ENCODE data around the gene PHACTR4.
"Not testable (repeated sequence)": the region's sequence is repeated elsewhere in the genome, so short reads cannot be mapped to it uniquely, and the experiment has no call there.

The PHACTR4 gene

DNA sequence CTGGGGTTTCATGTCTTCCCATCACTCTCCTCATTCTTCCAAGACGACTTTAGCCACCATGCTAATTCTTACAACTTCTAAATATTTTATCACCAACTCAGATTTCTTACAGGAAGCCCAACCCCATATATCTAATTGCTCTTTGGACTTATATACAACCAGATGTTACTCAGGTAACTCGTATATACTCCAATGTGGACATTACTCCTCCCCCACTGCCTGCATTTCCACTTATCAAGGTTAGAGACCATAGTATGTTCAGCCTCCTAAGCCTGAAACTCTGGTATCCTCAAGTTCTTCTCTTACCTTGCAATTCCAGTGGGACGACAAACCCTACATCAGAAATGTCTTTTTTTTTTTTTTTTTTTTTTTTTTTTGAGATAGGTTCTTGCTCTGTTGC lies 133.6 kb downstream of the PHACTR4 start:
- no peak for DNase-seq (ENCODE audit: low spot score)

DNA sequence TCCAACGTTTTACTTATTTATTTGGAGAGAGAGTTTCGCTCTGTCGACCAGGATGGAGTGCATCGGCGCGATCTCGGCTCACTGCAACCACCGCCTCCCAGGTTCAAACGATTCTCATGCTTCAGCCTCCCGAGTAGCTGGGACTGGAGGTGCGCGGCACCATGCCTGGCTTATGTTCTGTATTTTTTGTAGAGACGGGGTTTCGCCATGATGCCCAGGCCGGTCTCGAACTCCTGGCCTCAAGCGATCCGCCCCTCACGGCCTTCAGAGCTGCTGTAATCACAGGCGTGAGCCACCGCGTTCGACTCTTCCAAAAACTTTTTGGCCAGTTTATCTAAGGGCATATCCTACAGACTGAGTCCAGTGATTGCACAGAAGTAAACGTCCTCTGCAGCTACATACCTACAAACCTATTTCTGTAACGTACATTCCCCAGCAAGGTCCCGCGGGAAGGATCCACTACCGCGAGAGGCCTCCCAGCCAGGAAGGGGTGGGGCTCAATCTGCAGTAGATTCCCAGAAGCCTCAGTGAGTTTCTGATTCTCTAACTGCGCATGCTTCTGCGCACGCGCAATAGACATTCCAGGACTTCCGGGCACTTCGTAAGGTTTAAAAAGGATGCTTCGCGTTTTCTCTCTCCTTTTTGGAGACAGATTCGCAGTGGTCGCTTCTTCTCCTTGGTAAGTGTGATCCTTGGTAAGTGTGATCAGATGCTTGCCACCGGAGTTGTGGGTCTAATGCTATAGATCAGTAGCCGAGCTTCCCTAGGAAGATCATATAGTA lies 136.1 kb downstream of the PHACTR4 start, which contains the start of gene RCC1:
Gene RCC1, plus strand, starts transcription at position 638 of the 782 bp plus-strand sequence. CDS start 23,824 bp downstream, outside the sequence.
- peak; percentile 97 for DNase-seq (ENCODE audit: low spot score)

- no peak for DNase-seq (ENCODE audit: low spot score)
Observed at GRCh38 chr1:28506907-28507246, 137.3 kb downstream of the PHACTR4 start.

- no peak for DNase-seq (ENCODE audit: low spot score)
Observed at GRCh38 chr1:28507247-28507645, 137.7 kb downstream of the PHACTR4 start.

- DNase-seq (ENCODE audit: low spot score): no peak
Observed at GRCh38 chr1:28507646-28508434, 138.3 kb downstream of the PHACTR4 start.

GRCh38 chr1:28508435-28508754 lies 138.9 kb downstream of the PHACTR4 start:
- DNase-seq (ENCODE audit: low spot score): no peak

- no peak for DNase-seq (ENCODE audit: low spot score)
Observed at GRCh38 chr1:28509705-28510272, 140.2 kb downstream of the PHACTR4 start.

DNA sequence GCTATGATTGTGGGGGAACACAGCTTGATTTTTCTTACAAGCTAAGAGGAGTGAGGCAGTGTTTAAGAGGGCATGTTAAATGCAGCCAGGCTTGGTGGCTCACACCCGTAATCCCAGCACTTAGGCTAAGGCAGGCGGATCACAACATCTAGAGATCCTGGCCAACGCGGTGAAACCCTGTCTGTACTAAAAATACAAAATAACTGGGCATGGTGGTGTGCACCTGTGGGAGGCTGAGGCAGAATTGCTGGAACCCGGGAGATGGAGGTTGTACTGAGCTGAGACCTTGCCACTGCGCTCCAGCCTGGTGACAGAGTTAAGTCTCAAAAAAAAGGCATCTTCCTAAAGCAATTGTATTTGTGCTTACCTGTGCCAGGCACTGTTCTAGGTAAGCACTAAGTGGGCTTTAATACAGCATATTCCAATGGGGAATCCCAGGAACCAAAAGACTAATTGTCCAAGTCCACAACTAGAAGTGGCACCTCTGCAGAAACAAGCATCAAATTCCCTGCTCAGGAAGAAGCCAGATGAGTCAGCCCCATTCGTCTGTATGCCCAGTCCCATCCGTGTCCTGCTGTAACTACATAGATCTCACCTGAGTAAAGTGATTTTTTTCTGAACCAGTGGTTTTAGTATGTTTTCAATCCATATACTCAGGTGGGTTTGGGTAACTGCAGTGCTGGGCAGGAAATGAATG lies 140.9 kb downstream of the PHACTR4 start:
- no peak for DNase-seq (ENCODE audit: low spot score)

GRCh38 chr1:28510970-28511440 lies 141.5 kb downstream of the PHACTR4 start:
- no peak for DNase-seq (ENCODE audit: low spot score)

DNA sequence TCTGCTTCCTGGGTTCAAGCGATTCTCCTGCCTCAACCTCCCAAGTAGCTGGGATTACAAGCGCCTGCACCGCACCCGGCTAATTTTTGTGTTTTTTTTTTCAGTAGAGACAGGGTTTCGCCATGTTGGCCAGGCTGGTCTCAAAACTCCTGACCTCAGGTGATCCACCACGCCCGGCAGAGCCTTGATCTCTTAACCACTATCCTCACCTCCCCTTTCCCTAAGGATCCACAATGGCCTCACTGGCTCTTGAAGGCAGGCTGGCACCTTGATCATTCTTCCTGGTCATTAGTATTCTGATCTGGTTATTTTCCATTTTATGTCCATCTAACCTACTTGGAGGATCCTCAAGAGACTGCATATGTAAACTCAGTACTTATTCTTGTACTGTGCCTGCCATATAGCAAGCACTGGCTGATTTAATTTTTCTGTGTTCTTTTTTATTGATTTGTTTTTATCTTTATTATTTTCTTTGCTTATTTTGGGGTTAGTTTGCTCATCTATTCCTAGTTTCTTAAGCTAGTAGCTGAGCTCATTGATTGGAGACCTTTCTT lies 142.6 kb downstream of the PHACTR4 start:
- DNase-seq (ENCODE audit: low spot score): no peak

- DNase-seq (ENCODE audit: low spot score): not testable (repeated sequence)
Observed at GRCh38 chr1:28514445-28514933, 144.9 kb downstream of the PHACTR4 start.

GRCh38 chr1:28516518-28516956 lies 147.0 kb downstream of the PHACTR4 start:
- DNase-seq (ENCODE audit: low spot score): no peak

DNA sequence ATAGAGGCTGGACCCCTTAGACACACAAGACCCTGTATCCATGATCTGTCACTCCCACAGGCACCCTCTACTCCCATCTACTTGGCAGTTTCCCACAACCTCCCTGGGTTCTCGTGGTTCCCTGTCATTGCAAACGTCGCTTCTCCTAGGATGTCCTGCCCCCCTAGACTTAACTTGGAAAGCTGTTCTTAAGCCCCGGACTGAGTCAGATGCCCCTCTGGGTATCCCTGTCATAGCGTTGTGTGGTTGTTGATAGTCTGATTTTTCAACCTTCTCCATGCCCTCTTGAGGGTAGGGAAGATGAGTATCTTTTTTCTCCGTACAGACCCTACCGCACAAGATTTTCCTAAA lies 148.1 kb downstream of the PHACTR4 start:
- DNase-seq (ENCODE audit: low spot score): no peak

GRCh38 chr1:28518000-28518744 lies 148.6 kb downstream of the PHACTR4 start:
- peak; percentile 85 for DNase-seq (ENCODE audit: low spot score)

DNA sequence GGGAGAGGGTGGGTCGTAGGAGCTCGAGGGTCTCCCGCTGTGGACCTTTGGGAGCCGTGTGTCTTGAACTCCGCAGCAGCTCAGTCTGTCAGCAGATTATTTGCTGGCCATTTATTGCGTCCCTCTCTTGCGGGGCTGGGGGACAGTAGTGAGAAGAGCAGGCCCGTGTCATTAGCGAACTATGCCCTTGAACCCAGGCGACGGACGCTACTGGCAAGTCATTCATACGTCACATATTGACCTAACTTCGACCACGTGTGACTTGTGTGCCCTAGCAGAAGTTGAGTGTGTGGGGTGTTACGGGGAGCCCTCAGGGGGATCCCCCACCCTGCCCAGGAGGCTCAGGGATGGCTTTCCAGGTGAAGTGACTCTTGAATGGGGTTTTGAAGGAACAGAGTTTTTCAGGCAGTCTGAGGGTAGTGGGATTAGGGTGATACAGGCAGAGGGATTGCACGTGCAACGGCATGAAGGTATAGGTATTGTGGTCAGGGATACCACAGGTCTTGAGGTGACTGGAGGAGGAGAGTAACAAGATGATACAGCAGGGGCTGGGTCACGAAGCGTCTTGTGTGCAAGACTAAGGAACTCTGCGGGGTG lies 149.3 kb downstream of the PHACTR4 start:
- no peak for DNase-seq (ENCODE audit: low spot score)

- DNase-seq (ENCODE audit: low spot score): no peak
Observed at GRCh38 chr1:28519946-28520725, 150.6 kb downstream of the PHACTR4 start.

DNA sequence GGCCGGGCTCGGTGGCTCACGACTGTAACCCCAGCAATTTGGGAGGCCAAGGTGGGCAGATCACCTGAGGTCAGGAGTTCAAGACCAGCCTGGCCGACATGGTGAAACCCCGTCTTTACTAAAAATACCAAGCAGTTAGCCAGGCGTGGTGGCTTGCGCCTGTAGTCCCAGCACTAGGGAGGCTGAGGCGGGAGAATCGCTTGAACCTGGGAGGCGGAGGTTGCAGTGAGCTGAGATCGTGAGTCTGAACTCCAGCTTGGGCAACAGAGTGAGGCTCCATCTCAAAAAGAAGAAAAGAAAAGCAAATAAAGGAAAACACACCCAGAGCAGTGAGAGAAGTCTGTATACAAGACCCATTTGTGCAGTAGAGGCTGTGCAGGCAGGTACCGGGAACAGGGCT lies 151.3 kb downstream of the PHACTR4 start:
- DNase-seq (ENCODE audit: low spot score): not testable (repeated sequence)

GRCh38 chr1:28521502-28522164 lies 152.1 kb downstream of the PHACTR4 start:
- DNase-seq (ENCODE audit: low spot score): no peak

- not testable (repeated sequence) for DNase-seq (ENCODE audit: low spot score)
Observed at GRCh38 chr1:28522537-28522936, 153.0 kb downstream of the PHACTR4 start.
